ENCODE results near the gene ZNF106. TPM values are rescaled to one million over a fixed set of nuclear protein-coding genes. Genes with fewer than 3 reads are reported as not detected.
A peak's percentile ranks its signal among the peaks of the same experiment; 100 is the strongest.

The ZNF106 gene
- polyA plus RNA-seq, 3 donors = 29.0 to 121 (median 69.2) TPM

DNA sequence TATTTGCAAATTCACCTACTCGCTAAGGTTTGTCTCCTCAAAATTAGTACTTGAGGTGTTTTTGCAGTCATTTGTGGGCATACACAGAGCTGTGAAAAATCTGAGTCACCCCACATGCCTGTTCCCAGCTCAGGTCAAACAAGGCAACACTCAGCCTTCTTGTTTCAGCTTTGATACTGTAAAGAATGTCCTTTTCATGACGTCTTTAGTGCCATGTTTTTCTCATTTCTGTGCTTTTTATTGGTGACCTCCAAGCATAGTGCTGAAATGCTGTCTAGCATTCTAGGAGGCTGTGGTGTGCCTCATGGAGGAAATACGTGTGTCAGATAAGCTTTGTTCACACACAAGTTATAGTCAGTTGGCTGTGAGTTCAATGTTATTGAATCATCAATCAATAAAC, 122.8 kb downstream of the ZNF106 start:
- Histone ChIP-seq H3K4me1 (ENCODE audit: control insufficient read depth in 1 of 2, insufficient read depth in 2 of 2, low read length in 2 of 2) (peaks cover 66 to 69% of the 10 kb centered on the region in 2 donors), H3K9ac (ENCODE audit: insufficient read depth, low read length, poor library complexity, severe bottlenecking) (no peak overlapping the region), H3K9me3 (replicated peaks in 1 of 2; ENCODE audit: control insufficient read depth in 1 of 2, insufficient read depth in 1 of 2, low read length in 2 of 2) (no peaks in the 10 kb centered on the region), H3K36me3 (replicated peaks in 1 of 2; ENCODE audit: control insufficient read depth in 1 of 2, insufficient read depth in 2 of 2, low read length in 2 of 2) (peaks cover 2 to 5% of the 10 kb centered on the region in 2 donors), H3K27ac (ENCODE audit: low read depth in 1 of 2, low read length in 2 of 2) (peak overlapping the region in 1 of 2 donors; percentile 80), H3K79me2 (ENCODE audit: insufficient read depth, low read length) (no peaks in the 10 kb centered on the region), H4K20me1 (ENCODE audit: insufficient read depth, low read length) (no peaks in the 10 kb centered on the region), H3K4me3 (replicated peaks in 1 of 3; ENCODE audit: low read depth in 2 of 3, low read length in 3 of 3) (no peak overlapping the region), H2AFZ (ENCODE audit: insufficient read depth, low read depth, low read length, poor library complexity, severe bottlenecking) (no peak overlapping the region), H3K27me3 (ENCODE audit: control insufficient read depth in 2 of 2, insufficient read depth in 2 of 2, low read length in 2 of 2) (no peaks in the 10 kb centered on the region), H3K4me2 (replicated peaks; ENCODE audit: extremely low read depth, low read length, poor library complexity, severe bottlenecking) (peak overlapping the region; percentile 61)
- Mint-ChIP-seq H3K4me3 (no peak overlapping the region), H3K27ac (peak overlapping the region in 4 of 7 donors; percentile 21 to 94 (median 91)), H3K9me3 (no peaks in the 10 kb centered on the region), H3K27me3 (ENCODE audit: low read depth in 3 of 3) (peaks cover 0 to 3% (median 0%) of the 10 kb centered on the region in 3 donors), H3K4me1 (peaks cover 68% of the 10 kb centered on the region), H3K36me3 (peaks cover 2 to 3% of the 10 kb centered on the region in 2 donors)
- DNase-seq = no peak
- 91% methylated on average over 1 of the region's 3 CpGs for WGBS (ENCODE audit: insufficient coverage)
- intact Hi-C loops (cut with micrococcal nuclease) = no loop called here
- TF ChIP-seq CTCF (IDR thresholded peaks at IDR 0.05) = no peak

DNA sequence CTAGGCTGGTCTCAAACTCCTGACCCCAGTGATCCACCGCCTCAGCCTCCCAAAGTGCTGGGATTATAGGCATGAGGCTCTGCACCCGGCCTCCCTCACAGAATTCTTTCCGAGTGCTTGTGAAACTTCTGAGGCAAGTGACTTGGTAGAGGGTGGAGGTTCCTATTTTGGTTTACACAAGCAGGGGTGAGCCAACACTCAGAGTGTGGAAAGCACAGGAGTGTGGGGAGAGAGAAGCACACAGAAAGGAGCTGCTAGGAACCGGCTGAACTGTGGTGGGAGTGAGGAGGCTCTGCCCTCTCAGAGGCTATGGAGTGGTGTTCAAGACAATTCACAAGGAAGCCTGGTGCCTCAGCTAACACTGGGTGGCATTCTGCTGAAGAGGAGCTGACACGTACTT, 123.9 kb downstream of the ZNF106 start:
- H3K4me3 ChIP-seq (replicated peaks in 1 of 3; ENCODE audit: low read depth in 2 of 3, low read length in 3 of 3) = peak overlapping the region in 1 of 3 experiments; percentile 44
- peak overlapping the region; percentile 61 for H3K4me2 ChIP-seq (replicated peaks; ENCODE audit: extremely low read depth, low read length, poor library complexity, severe bottlenecking)
- H3K27ac ChIP-seq (ENCODE audit: low read depth in 1 of 2, low read length in 2 of 2) = peak overlapping the region; percentile 60 to 80
- H3K9ac ChIP-seq (ENCODE audit: insufficient read depth, low read length, poor library complexity, severe bottlenecking) = no peak overlapping the region
- H3K36me3 ChIP-seq (replicated peaks in 1 of 2; ENCODE audit: control insufficient read depth in 1 of 2, insufficient read depth in 2 of 2, low read length in 2 of 2) = peaks cover 2 to 16% of the 10 kb centered on the region in 2 donors
- H3K36me3 Mint-ChIP-seq = peaks cover 7 to 8% of the 10 kb centered on the region in 2 donors
- H3K4me3 Mint-ChIP-seq = peak overlapping the region in 1 of 2 donors; percentile 72
- DNase-seq = peak; percentile 70 to 81 (median 77)
- no peaks in the 10 kb centered on the region for H3K79me2 ChIP-seq (ENCODE audit: insufficient read depth, low read length)
- intact Hi-C loops (cut with micrococcal nuclease) = no loop called here
- peaks cover 66 to 69% of the 10 kb centered on the region in 2 donors for H3K4me1 ChIP-seq (ENCODE audit: control insufficient read depth in 1 of 2, insufficient read depth in 2 of 2, low read length in 2 of 2)
- H3K27me3 ChIP-seq (ENCODE audit: control insufficient read depth in 2 of 2, insufficient read depth in 2 of 2, low read length in 2 of 2) = no peaks in the 10 kb centered on the region
- H3K9me3 Mint-ChIP-seq = no peaks in the 10 kb centered on the region
- peaks cover 68% of the 10 kb centered on the region for H3K4me1 Mint-ChIP-seq
- H2AFZ ChIP-seq (ENCODE audit: insufficient read depth, low read depth, low read length, poor library complexity, severe bottlenecking) = no peak overlapping the region
- no peaks in the 10 kb centered on the region for H4K20me1 ChIP-seq (ENCODE audit: insufficient read depth, low read length)
- TF ChIP-seq CTCF (IDR thresholded peaks at IDR 0.05) = no peak
- H3K9me3 ChIP-seq (replicated peaks in 1 of 2; ENCODE audit: control insufficient read depth in 1 of 2, insufficient read depth in 1 of 2, low read length in 2 of 2) = no peaks in the 10 kb centered on the region
- 11% methylated on average over 1 of the region's 5 CpGs for WGBS (ENCODE audit: insufficient coverage)
- peak overlapping the region; percentile 88 to 94 (median 94) for H3K27ac Mint-ChIP-seq
- H3K27me3 Mint-ChIP-seq (ENCODE audit: low read depth in 3 of 3) = peaks cover 0 to 3% (median 0%) of the 10 kb centered on the region in 3 donors

All from CD14-positive monocyte (primary cell).